PC-3 (cell line): Measurements from ENCODE around the gene OVCH1. TPM values are rescaled to one million over a fixed set of nuclear protein-coding genes. Genes with fewer than 3 reads are reported as not detected.

Experiments used
- ATAC-seq: fragments of 200-7000 bp; cut with Tn5 transposase; 2 replicates; pipeline ENCODE4 v1.9.1; 2020; ENCODE audit warnings: mild to moderate bottlenecking, moderate library complexity
- BruUV-seq: library from RNA; stranded (reverse); fragments of 400-500 nt; replicated peaks from 2 replicates; lab custom pipeline; 2021; lab: Mats Ljungman, UMichigan
- CTCF ChIA-PET: fragments of 300-600 bp; sonication (Branson Sonifier 250); formaldehyde crosslinking; loops from one replicate; lab custom pipeline; 2022; ENCODE audit warnings: antibody characterized with exemption; lab: Charles Lee
- POLR2A ChIA-PET: fragments of 300-600 bp; sonication (Branson Sonifier 250); formaldehyde crosslinking; loops from one replicate; lab custom pipeline; 2022; ENCODE audit warnings: antibody characterized with exemption; ENCODE audit not compliant: unreplicated experiment; lab: Charles Lee
- DNase-seq: peaks from one replicate; pipeline ENCODE4 v3.0.0-alpha.2; 2015
- H2AFZ ChIP-seq: fragments of 300-600 bp; sonication (generic); 2 replicates; pipeline ENCODE4 v1.6.0; 2016; ENCODE audit warnings: antibody characterized with exemption, low read length
- H3F3A ChIP-seq: fragments of 300-600 bp; sonication (generic); one replicate; pipeline ENCODE4 v1.6.0; 2017; ENCODE audit warnings: antibody characterized with exemption, low read length, control low read depth, mild to moderate bottlenecking; ENCODE audit not compliant: unreplicated experiment
- H3K27ac ChIP-seq: fragments of 300-600 bp; sonication (generic); 2 replicates; pipeline ENCODE4 v1.5.1; 2016; ENCODE audit warnings: mild to moderate bottlenecking, low read length
- H3K27me3 ChIP-seq: fragments of 300-600 bp; sonication (generic); 2 replicates; pipeline ENCODE4 v1.6.1; 2016; ENCODE audit warnings: low read length, mixed read lengths
- H3K36me3 ChIP-seq: fragments of 300-600 bp; sonication (generic); 2 replicates; pipeline ENCODE4 v1.6.1; 2016; ENCODE audit warnings: low read depth, mixed run types, low read length, mixed read lengths
- H3K4me1 ChIP-seq: fragments of 300-600 bp; sonication (generic); 2 replicates; pipeline ENCODE4 v1.5.1; 2016; ENCODE audit warnings: low read length; ENCODE audit not compliant: insufficient read depth
- H3K4me2 ChIP-seq: fragments of 300-600 bp; sonication (generic); 2 replicates; pipeline ENCODE4 v1.6.0; 2016; ENCODE audit warnings: low read length
- H3K4me3 ChIP-seq: fragments of 300-600 bp; sonication (generic); 2 replicates; pipeline ENCODE4 v1.5.1; 2016; ENCODE audit warnings: mild to moderate bottlenecking, low read length, mixed read lengths
- H3K79me2 ChIP-seq: fragments of 300-600 bp; sonication (generic); 2 replicates; pipeline ENCODE4 v1.6.1; 2017; ENCODE audit warnings: low read length, mixed read lengths
- H3K9ac ChIP-seq: fragments of 300-600 bp; sonication (generic); 2 replicates; pipeline ENCODE4 v1.6.0; 2016; ENCODE audit warnings: mild to moderate bottlenecking, low read length
- H3K9me2 ChIP-seq: fragments of 300-600 bp; sonication (generic); replicated peaks from 2 replicates; pipeline ENCODE4 v1.6.1; 2016; ENCODE audit warnings: mixed run types, low read length, mixed read lengths
- H3K9me3 ChIP-seq: fragments of 300-600 bp; sonication (generic); 2 replicates; pipeline ENCODE4 v1.6.1; 2016; ENCODE audit warnings: low read length, mixed read lengths
- H4K20me1 ChIP-seq: fragments of 300-600 bp; sonication (generic); 2 replicates; pipeline ENCODE4 v1.6.1; 2016; ENCODE audit warnings: low read length, mixed read lengths
- EZH2 ChIP-seq: fragments of 300-600 bp; sonication (generic); IDR thresholded peaks from one replicate; pipeline ENCODE4 v1.6.1; 2017; ENCODE audit warnings: antibody characterized with exemption, mild to moderate bottlenecking, low read length; ENCODE audit not compliant: unreplicated experiment
- EZH2phosphoT487 ChIP-seq: fragments of 300-600 bp; sonication (generic); IDR thresholded peaks from 2 replicates; pipeline ENCODE4 v1.6.1; 2018; ENCODE audit warnings: mild to moderate bottlenecking, antibody characterized with exemption, low read length, borderline replicate concordance
- intact Hi-C: fragments of 100-400 bp; cut with micrococcal nuclease; formaldehyde crosslinking; loops from 2 replicates; pipeline ENCODE4 v1.9.0; 2023
- total RNA-seq: library from RNA; depleted of rRNA; stranded (reverse); fragments of >200 nt; gene quantifications from 2 replicates; pipeline ENCODE4 v1.2.3, GENCODE V29; 2014
- TF ChIP-seq, protein P1 (sequence below): fragments of 300-600 bp; sonication (generic); conservative IDR thresholded peaks from 2 replicates; pipeline ENCODE4 v1.5.1; 2017; ENCODE audit warnings: antibody characterized with exemption, low read depth, mild to moderate bottlenecking, low read length

Gene OVCH1
- total RNA-seq, 1 experiment from 2014 or later, result not detected

DNA sequence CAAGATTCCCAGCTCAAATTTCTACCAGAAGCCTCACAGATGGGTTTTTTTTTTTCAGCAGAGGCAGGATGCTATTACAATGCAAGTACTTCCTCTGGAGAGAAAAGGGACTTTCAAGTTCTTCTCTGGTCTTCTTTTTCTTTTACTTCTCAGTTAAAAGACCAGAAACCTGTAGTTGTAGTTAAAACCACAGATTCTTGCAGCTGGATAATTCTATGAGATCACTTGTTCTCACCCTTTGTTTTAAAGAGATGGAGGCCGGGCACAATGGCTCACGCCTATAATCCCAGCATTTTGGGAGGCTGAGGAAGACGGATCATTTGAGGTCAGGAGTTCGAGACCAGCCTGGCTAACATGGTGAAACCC is 47.6 kb upstream of the OVCH1 start:
- Histone ChIP-seq H3K4me3 (no peak overlapping the region), H3K36me3 (no peaks in the 10 kb centered on the region), H3K9ac (no peak overlapping the region), H3K27ac (no peak overlapping the region), H3K9me3 (no peaks in the 10 kb centered on the region), H3K4me2 (no peak overlapping the region), H3K79me2 (no peaks in the 10 kb centered on the region), H3K27me3 (0 out of 2 replicates have a peak, but pooled peaks cover 3% of the 10 kb centered on the region), H4K20me1 (no peaks in the 10 kb centered on the region), H3K9me2 (no peaks in the 10 kb centered on the region), H2AFZ (no peak overlapping the region), H3K4me1 (peaks cover 19% of the 10 kb centered on the region), H3F3A (no peaks in the 10 kb centered on the region)
- POLR2A ChIA-PET, result no interaction called here
- ATAC-seq (no peak), DNase-seq (no peak)
- CTCF ChIA-PET, result no interaction called here
- BruUV-seq, result no TSS peak
- intact Hi-C loops, result no loop called here
- TF ChIP-seq EZH2 (no peak), EZH2phosphoT487 (no peak)
- TF ChIP-seq, protein P1, sequence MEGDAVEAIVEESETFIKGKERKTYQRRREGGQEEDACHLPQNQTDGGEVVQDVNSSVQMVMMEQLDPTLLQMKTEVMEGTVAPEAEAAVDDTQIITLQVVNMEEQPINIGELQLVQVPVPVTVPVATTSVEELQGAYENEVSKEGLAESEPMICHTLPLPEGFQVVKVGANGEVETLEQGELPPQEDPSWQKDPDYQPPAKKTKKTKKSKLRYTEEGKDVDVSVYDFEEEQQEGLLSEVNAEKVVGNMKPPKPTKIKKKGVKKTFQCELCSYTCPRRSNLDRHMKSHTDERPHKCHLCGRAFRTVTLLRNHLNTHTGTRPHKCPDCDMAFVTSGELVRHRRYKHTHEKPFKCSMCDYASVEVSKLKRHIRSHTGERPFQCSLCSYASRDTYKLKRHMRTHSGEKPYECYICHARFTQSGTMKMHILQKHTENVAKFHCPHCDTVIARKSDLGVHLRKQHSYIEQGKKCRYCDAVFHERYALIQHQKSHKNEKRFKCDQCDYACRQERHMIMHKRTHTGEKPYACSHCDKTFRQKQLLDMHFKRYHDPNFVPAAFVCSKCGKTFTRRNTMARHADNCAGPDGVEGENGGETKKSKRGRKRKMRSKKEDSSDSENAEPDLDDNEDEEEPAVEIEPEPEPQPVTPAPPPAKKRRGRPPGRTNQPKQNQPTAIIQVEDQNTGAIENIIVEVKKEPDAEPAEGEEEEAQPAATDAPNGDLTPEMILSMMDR, result no peak

DNA sequence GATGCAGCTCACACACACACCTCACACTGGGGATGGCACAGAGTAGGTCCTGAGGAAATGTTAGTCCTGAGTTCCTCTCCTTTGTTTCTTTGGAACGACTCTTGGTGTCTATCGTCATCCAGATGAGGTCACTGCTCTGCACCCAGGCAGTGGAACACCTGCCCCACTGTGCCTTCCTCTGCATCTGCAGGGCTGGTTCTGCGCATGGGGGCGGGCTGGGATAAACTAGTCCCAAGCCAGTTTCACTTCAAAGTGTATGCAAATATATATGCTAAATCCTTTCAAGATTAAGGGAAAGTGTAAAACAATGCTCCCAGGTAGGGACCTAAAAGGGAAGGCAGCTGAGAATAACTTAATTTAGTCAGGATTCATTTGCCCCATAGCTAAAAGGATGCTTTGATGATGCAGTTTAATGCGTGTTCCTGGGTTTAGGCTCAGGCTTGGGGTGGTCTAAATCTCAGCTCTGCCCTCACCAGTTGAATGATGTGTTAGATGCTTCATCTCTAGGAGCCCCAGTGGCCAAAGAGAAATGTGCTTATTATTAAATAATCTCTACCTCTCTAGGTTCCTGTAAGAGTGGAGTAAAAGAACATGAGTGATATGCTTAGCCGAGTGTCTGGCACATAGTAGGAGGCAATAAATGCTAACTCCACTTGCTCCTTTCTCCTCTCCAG is 47.1 kb upstream of the OVCH1 start:
- Histone ChIP-seq H3K9me3 (no peaks in the 10 kb centered on the region), H3F3A (no peaks in the 10 kb centered on the region), H3K27ac (no peak overlapping the region), H3K4me2 (no peak overlapping the region), H3K9ac (no peak overlapping the region), H3K4me1 (peaks cover 19% of the 10 kb centered on the region), H3K79me2 (no peaks in the 10 kb centered on the region), H3K36me3 (no peaks in the 10 kb centered on the region), H2AFZ (no peak overlapping the region), H3K27me3 (0 out of 2 replicates have a peak, but pooled peaks cover 7% of the 10 kb centered on the region), H4K20me1 (no peaks in the 10 kb centered on the region), H3K9me2 (no peaks in the 10 kb centered on the region), H3K4me3 (no peak overlapping the region)
- POLR2A ChIA-PET, result interaction anchor here (0.6 kb wide), 1 partner anchor 1257 kb away, joined by 3 read pairs; no protein-coding TSS in a partner anchor
- ATAC-seq, result no peak
- intact Hi-C loops, result no loop called here
- TF ChIP-seq, protein P1, result no peak
- no TSS peak for BruUV-seq
- CTCF ChIA-PET, result no interaction called here
- no peak for DNase-seq

DNA sequence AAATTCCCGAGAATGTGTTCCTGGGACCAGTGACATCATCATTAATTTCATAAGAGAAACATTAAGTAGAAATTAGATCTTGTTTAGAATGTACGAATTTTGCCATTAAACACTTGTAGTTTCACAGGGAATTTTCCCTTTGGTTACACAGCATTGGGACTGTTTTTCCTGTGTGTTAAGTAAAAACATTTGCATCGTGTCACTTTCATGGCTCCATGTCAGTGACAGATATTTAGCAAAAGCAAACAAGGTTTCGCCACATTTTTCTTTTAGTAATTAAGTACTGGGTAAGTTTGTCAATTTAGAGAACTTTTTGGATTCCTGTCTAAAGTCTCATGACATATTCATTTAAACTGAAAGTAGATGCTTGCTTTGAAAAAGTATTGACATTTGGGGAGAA is 45.5 kb upstream of the OVCH1 start:
- CTCF ChIA-PET, result no interaction called here

More for the DNA sequence above, 45.5 kb upstream of the OVCH1 start:
- DNase-seq (no peak), ATAC-seq (no peak)
- no peaks in the 10 kb centered on the region for H3K36me3 ChIP-seq
- H3K9me2 ChIP-seq, result no peaks in the 10 kb centered on the region
- H3K4me2 ChIP-seq, result no peak overlapping the region
- TF ChIP-seq, protein P1, result no peak
- TF ChIP-seq EZH2phosphoT487, result no peak
- TF ChIP-seq EZH2, result no peak
- intact Hi-C loops, result no loop called here
- H3K9me3 ChIP-seq, result no peaks in the 10 kb centered on the region
- no TSS peak for BruUV-seq
- peaks cover 19% of the 10 kb centered on the region for H3K4me1 ChIP-seq
- no peak overlapping the region for H3K4me3 ChIP-seq
- no peaks in the 10 kb centered on the region for H3F3A ChIP-seq
- H3K9ac ChIP-seq, result no peak overlapping the region
- no peak overlapping the region for H2AFZ ChIP-seq
- POLR2A ChIA-PET, result no interaction called here
- no peak overlapping the region for H3K27ac ChIP-seq
- 0 out of 2 replicates have a peak, but pooled peaks cover 7% of the 10 kb centered on the region for H3K27me3 ChIP-seq
- H4K20me1 ChIP-seq, result no peaks in the 10 kb centered on the region
- no peaks in the 10 kb centered on the region for H3K79me2 ChIP-seq
